GM19395 (cell line): ENCODE data around the gene PPARG.
"Not testable (repeated sequence)": the region's sequence is repeated elsewhere in the genome, so short reads cannot be mapped to it uniquely, and the experiment has no call there.

Experiments used
- ATAC-seq: cut with Tn5 transposase; IDR thresholded peaks from one replicate; pipeline ENCODE4 v1.9.1; 2021; ENCODE audit warnings: mild to moderate bottlenecking, moderate library complexity; ENCODE audit not compliant: unreplicated experiment

PPARG gene

DNA sequence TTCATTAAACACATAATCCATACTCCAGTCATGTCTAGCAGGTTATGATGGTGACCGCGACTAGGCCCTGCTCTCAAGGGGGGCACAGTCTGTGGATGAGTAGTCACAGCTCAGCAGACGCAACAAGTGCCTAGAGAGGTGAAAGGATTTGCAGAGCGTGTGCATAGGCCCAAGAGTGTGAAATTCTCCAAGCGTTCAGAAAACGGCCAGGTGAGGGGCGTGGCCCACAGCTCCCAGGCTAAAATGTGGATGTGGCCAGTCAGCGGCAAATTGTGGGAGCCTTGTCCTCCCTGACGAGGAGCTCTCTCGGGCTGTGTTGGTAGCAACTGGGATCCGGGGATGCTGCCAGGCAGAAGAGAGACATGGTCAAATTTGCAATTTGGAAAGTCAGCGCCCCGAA is 149.0 kb downstream of the PPARG start:
- ATAC-seq = no peak

GRCh38 chr3:12438318-12438717 is 149.4 kb downstream of the PPARG start:
- no peak for ATAC-seq

- ATAC-seq = no peak
Measured at GRCh38 chr3:12439161-12439940, 150.5 kb downstream of the PPARG start.

- no peak for ATAC-seq
Measured at GRCh38 chr3:12440927-12441714, 152.3 kb downstream of the PPARG start.

- ATAC-seq = no peak
Measured at GRCh38 chr3:12442654-12443501, 154.0 kb downstream of the PPARG start.

DNA sequence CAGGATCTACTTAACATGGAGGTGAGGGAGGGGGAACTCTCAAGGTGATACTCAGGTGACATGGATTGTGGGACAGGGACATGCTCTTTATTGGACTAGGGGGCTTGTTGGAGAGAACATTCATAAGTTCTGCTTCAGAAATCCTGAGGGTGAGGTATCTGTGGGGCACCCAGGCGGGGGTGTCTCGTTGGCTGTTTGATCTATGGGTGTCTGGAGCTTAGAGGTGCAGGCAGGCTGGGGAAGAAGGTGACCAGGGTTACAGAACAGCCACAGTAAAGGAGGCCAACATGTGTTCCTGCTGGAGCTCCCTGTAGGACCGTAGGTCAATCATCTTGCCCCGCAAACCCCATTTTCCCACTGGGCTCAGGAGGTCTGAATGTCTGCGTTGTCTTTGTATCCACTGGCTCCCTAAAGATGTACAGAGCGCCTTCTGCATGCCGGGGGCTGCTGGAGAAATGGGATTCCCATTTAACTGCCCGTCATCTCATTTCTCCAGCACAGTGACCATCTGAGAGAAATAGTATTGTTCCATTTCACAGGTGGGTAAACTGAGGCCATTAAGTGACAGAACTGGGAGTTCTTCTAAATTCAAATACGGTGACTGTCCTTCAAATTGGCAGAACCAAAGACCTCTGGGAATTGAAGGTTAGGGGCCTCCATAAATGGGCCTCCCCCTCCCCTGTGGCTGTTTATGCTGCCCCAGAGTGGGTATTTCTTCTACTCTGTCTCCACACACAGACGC is 155.1 kb downstream of the PPARG start:
- ATAC-seq = no peak

- ATAC-seq = no peak
Measured at GRCh38 chr3:12444582-12445471, 156.0 kb downstream of the PPARG start.

- ATAC-seq = no peak
Measured at GRCh38 chr3:12445523-12446240, 156.8 kb downstream of the PPARG start.

DNA sequence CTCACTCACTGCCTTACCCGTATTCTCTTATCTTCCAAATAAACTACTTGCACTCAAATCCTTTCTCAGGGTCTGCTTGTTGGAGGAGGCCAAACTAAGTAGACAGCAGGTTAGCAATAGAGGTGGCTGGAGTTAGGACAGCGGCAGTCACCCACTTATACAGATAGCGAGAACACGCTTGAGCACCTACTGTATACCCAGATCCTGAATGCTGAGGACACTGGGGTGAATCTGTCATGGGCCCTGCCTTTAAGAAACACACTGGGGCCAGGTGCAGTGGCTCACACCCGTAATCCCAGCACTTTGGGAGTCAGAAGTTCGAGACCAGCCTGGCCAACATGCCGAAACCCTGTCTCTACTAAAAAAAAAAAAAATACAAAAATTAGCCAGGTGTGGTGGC is 157.4 kb downstream of the PPARG start:
- ATAC-seq = no peak

- ATAC-seq = no peak
Measured at GRCh38 chr3:12447075-12447474, 158.2 kb downstream of the PPARG start.

DNA sequence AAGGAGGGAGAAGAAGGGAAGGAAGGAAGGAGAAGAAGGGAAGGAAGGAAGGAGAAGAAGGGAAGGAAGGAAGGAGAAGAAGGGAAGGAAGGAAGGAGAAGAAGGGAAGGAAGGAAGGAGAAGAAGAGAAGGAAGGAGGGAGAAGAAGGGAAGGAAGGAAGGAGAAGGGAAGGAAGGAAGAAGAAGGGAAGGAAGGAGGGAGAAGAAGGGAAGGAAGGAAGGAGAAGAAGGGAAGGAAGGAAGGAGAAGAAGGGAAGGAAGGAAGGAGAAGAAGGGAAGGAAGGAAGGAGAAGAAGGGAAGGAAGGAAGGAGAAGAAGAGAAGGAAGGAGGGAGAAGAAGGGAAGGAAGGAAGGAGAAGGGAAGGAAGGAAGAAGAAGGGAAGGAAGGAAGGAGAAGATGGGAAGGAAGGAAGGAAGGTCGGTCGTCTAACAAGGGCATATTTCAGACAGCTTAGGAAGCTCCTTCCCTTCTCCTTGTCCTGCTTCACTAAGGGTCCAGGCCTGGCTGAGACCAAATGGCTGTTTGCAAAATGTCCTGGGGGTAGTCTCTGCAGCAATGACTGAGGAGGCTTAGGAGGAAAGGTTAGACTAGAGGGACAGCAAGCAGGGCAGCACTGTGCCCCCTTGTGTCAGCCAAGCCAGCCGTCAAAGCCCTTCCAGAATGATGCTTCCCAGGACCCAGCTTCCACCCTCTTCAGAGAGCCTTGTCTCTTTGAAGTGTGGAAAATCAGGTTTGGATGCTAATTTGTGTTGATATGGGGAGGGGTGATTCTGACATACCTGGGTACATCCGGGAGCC is 159.7 kb downstream of the PPARG start:
- not testable (repeated sequence) for ATAC-seq

DNA sequence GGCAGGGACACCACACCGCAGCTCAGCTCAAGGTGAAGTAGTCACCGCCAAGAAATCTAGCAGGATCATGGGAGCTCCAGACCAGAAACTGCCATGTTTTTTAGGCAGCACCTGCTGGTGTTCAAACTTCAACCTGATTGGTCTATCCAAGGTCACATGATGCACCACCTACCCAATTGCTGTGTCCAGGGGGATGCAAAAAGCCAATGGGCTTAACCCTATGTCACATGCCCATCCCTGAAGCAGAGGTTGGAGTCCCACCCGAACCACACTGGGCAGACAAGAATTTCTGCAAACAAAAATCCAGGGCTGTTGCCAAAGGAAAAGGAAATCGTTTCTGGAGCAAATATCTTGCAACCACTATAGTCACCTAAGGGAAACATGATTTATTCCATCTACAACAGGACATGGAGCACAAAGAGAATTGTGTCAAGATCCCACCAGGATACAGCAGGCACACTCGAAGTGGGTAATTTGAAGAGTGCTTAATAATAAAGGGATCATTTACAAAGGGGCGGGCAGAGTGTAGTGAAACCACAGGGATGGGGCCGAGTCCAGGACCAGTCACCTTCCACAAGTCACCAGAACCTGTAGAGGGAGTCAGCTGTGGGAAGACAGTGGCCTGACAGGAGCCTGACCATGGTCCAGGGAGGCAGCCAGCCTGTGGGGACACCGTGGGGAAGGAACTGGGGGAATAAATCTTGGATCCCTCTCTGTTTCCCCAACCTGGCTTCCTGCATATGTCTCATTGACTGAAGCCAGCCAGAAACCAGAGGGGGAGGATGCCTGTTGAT is 161.2 kb downstream of the PPARG start:
- no peak for ATAC-seq

- ATAC-seq = no peak
Measured at GRCh38 chr3:12451481-12451880, 162.6 kb downstream of the PPARG start.

GRCh38 chr3:12451960-12452359 is 163.1 kb downstream of the PPARG start:
- no peak for ATAC-seq

GRCh38 chr3:12452361-12453330 is 163.8 kb downstream of the PPARG start:
- ATAC-seq = no peak
